Measurements from ENCODE around the gene PCDH8. TPM values are rescaled to one million over a fixed set of nuclear protein-coding genes. Genes with fewer than 3 reads are reported as not detected.

The PCDH8 gene
- total RNA-seq, 1 donor from 2014 or later: 0.17 TPM

- Mint-ChIP-seq H3K27ac (no peak overlapping the region), H3K4me3 (ENCODE audit: low read depth) (no peak overlapping the region), H3K4me1 (ENCODE audit: low read depth) (peaks cover 9% of the 10 kb centered on the region), H3K27me3 (peaks cover 6% of the 10 kb centered on the region), H3K9me3 (ENCODE audit: low read depth) (no peaks in the 10 kb centered on the region), H3K36me3 (ENCODE audit: insufficient read depth) (no peaks in the 10 kb centered on the region)
- no peak for DNase-seq (ENCODE audit: low spot score, unreplicated experiment)
- TF ChIP-seq CTCF (IDR thresholded peaks at IDR 0.05; ENCODE audit: unreplicated experiment): no peak
Observed at GRCh38 chr13:52810526-52810925, 37.9 kb downstream of the PCDH8 start.

- TF ChIP-seq CTCF (IDR thresholded peaks at IDR 0.05; ENCODE audit: unreplicated experiment): no peak
- H3K9me3 Mint-ChIP-seq (ENCODE audit: low read depth): no peaks in the 10 kb centered on the region
- H3K36me3 Mint-ChIP-seq (ENCODE audit: insufficient read depth): no peaks in the 10 kb centered on the region
- DNase-seq (ENCODE audit: low spot score, unreplicated experiment): no peak
- peaks cover 6% of the 10 kb centered on the region for H3K27me3 Mint-ChIP-seq
- peaks cover 9% of the 10 kb centered on the region for H3K4me1 Mint-ChIP-seq (ENCODE audit: low read depth)
- H3K4me3 Mint-ChIP-seq (ENCODE audit: low read depth): no peak overlapping the region
- no peak overlapping the region for H3K27ac Mint-ChIP-seq
Observed at GRCh38 chr13:52810011-52810410, 38.4 kb downstream of the PCDH8 start.

- DNase-seq (ENCODE audit: low spot score, unreplicated experiment): peak; percentile 52
- no peak overlapping the region for H3K27ac Mint-ChIP-seq
- H3K4me3 Mint-ChIP-seq (ENCODE audit: low read depth): no peak overlapping the region
- H3K4me1 Mint-ChIP-seq (ENCODE audit: low read depth): peaks cover 9% of the 10 kb centered on the region
- H3K27me3 Mint-ChIP-seq: peaks cover 6% of the 10 kb centered on the region
- no peaks in the 10 kb centered on the region for H3K36me3 Mint-ChIP-seq (ENCODE audit: insufficient read depth)
- H3K9me3 Mint-ChIP-seq (ENCODE audit: low read depth): no peaks in the 10 kb centered on the region
- peak; percentile 81 for TF ChIP-seq CTCF (IDR thresholded peaks at IDR 0.05; ENCODE audit: unreplicated experiment)
Observed at GRCh38 chr13:52809310-52809769, 39.1 kb downstream of the PCDH8 start.

- Mint-ChIP-seq H3K4me1 (ENCODE audit: low read depth) (peaks cover 9% of the 10 kb centered on the region), H3K27ac (no peak overlapping the region)
Observed at GRCh38 chr13:52808842-52809219, 39.6 kb downstream of the PCDH8 start.

GRCh38 chr13:52806029-52806428 lies 42.4 kb downstream of the PCDH8 start:
- H3K4me3 Mint-ChIP-seq (ENCODE audit: low read depth): no peak overlapping the region
- no peaks in the 10 kb centered on the region for H3K9me3 Mint-ChIP-seq (ENCODE audit: low read depth)
- H3K27ac Mint-ChIP-seq: no peak overlapping the region
- TF ChIP-seq CTCF (IDR thresholded peaks at IDR 0.05; ENCODE audit: unreplicated experiment): no peak
- DNase-seq (ENCODE audit: low spot score, unreplicated experiment): no peak
- no peaks in the 10 kb centered on the region for H3K36me3 Mint-ChIP-seq (ENCODE audit: insufficient read depth)
- H3K4me1 Mint-ChIP-seq (ENCODE audit: low read depth): peaks cover 9% of the 10 kb centered on the region
- H3K27me3 Mint-ChIP-seq: peaks cover 3% of the 10 kb centered on the region

More at GRCh38 chr13:52808842-52809219, 39.6 kb downstream of the PCDH8 start:
- DNase-seq (ENCODE audit: low spot score, unreplicated experiment): no peak
- H3K4me3 Mint-ChIP-seq (ENCODE audit: low read depth): no peak overlapping the region
- peaks cover 6% of the 10 kb centered on the region for H3K27me3 Mint-ChIP-seq
- H3K9me3 Mint-ChIP-seq (ENCODE audit: low read depth): no peaks in the 10 kb centered on the region
- no peaks in the 10 kb centered on the region for H3K36me3 Mint-ChIP-seq (ENCODE audit: insufficient read depth)
- no peak for TF ChIP-seq CTCF (IDR thresholded peaks at IDR 0.05; ENCODE audit: unreplicated experiment)
